G401 (cell line): ENCODE measurements around the gene AUTS2. TPM values are rescaled to one million over a fixed set of nuclear protein-coding genes. Genes with fewer than 3 reads are reported as not detected.
A peak's percentile ranks its signal among the peaks of the same experiment; 100 is the strongest.
"Not testable (repeated sequence)": the region's sequence is repeated elsewhere in the genome, so short reads cannot be mapped to it uniquely, and the experiment has no call there.

ENCODE experiments used
- DNase-seq: peaks from one replicate; pipeline ENCODE4 v3.0.0-alpha.2; 2015; ENCODE audit warnings: low spot score
- in situ Hi-C: cut with HindIII; loops from 2 replicates; pipeline ENCODE4 v1.10.0; 2016; ENCODE audit warnings: low sequenced_read_pairs, mixed read lengths
- total RNA-seq: library from RNA; depleted of rRNA; stranded (reverse); fragments of >200 nt; shearing (Covaris generic); gene quantifications from 2 replicates; pipeline ENCODE4 v1.2.3, GENCODE V29; 2014

Gene AUTS2
- total RNA-seq, 1 experiment from 2014 or later: 4.4 TPM

DNA sequence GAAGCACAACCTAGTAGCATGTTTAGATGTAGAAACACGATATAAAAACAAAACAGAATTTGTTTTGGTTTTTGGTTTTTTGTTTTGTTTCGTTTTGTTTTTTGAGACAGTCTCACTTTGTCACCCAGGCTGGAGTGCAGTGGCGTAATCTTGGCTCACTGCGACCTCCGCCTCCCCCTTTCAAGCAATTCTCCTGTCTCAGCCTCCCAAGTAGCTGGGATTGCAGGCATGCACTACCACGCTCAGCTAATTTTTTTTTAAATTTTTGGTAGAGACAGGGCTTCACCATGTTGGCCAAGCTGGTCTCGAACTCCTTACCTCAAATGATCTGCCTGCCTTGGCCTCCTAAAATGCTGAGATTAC is 1050.2 kb downstream of the AUTS2 start:
- in situ Hi-C loops: not testable (repeated sequence)

GRCh38 chr7:70649323-70649722 is 1051.0 kb downstream of the AUTS2 start:
- in situ Hi-C loops: no loop called here
- no peak for DNase-seq

More for the DNA sequence above, 1050.2 kb downstream of the AUTS2 start:
- DNase-seq: not testable (repeated sequence)

- in situ Hi-C loops: no loop called here
- DNase-seq: no peak
Measured at GRCh38 chr7:70654146-70654545, 1055.9 kb downstream of the AUTS2 start.

- peak; percentile 19 for DNase-seq
- in situ Hi-C loops: no loop called here
Measured at GRCh38 chr7:70654979-70655378, 1056.7 kb downstream of the AUTS2 start.

- DNase-seq: no peak
- in situ Hi-C loops: no loop called here
Measured at GRCh38 chr7:70655694-70656093, 1057.4 kb downstream of the AUTS2 start.

DNA sequence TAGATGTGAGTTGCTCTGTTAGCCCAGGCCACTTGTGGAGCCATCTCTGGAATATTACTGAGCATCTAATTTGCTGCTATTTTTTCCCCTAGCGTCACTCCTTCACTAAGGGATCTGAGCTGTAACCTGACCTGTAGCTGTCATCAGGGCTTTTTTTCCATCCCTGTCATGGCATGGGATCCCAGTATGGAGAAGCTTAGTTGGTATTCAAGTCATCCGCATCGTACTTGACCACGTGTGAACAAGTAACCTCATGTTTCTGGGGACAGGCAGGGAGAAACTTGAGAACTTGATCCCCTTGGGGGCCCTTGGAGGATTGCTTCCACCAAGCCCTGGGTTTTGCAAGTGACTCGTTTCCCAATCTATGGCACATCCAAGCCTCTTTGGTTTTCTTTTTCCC is 1059.3 kb downstream of the AUTS2 start:
- in situ Hi-C loops: no loop called here
- DNase-seq: no peak

DNA sequence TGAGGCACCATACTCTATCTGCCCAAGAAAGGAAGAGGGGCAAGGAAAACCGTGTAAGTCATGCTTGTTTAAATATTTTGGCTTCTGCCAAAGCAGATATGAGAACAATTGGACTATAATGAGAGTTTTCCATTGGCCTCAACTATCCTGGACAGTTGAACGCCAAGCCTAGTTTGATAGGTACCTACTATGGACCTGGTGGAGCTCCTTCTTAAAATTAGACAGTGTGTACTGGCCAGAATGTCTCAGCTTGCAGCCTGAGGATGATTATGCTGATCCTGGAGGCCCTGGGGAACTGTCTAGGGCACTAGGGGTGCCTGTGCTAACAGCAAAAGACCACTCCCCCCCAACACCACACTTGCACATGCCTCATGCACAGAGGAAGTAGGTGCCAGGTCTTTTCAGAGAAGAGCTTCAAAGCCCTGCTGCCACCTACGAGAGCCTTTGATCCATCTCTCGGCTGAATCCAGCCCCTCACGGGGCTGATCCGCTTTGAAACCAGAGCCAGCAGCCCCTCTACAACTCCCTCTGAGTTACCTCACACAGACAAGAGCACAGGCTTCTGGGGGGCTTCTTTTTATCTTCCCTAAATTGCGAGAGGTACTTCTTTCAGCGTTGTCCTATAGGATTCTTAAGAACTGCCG is 1059.8 kb downstream of the AUTS2 start:
- in situ Hi-C loops: no loop called here
- no peak for DNase-seq

DNA sequence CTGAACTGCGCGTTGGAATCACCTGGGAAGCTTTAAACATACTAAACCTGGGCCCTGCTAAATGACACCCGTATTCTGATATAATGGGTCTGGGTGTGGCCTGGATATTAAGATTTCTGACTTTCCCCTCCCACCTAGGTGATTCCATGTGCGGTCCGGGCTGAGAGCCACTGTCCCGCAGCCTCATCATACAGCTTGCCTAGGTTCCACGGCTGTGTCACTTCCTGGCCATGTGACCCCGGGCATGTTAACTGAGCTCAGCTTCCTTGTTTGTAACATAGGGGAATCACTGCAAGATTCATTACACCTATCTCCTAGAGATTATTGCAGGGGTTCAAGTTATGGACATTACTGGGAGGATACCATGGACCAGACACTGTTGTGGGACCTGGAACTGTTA is 1061.0 kb downstream of the AUTS2 start:
- no peak for DNase-seq
- in situ Hi-C loops: no loop called here

DNA sequence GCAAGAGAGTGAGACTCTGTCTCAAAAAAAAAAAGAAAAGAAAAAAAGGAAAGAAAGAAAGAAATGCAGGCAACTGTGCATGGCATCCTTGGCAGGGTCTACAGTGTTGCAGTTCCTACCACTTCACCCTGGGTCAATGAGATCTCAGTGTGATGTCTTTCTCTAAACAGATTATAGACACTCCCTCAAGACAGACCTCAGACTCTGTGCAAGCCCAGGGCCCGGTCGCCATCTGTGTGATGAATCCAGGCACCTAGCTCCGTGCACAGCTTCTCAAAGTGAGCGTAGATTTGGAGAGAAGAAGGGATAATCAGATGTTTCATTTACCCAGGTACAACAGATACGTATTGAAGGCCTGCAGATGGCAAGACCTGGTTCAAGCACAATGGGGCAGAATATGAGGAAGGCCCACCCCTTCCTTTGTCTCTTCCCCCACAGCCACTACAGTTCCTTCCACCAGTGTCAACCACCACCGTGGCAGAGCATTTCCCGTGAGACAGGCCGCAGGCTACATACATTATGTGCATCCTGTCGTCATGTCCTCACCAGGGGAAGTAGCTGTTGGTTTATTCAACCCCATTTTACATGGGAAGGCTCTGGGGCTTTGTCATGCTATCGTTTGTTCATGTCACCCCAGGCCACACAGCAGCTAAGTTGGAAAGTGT is 1062.0 kb downstream of the AUTS2 start:
- no peak for DNase-seq
- in situ Hi-C loops: no loop called here

GRCh38 chr7:70660819-70661191 is 1062.5 kb downstream of the AUTS2 start:
- DNase-seq: no peak
- in situ Hi-C loops: no loop called here

GRCh38 chr7:70663680-70664079 is 1065.4 kb downstream of the AUTS2 start:
- DNase-seq: no peak
- in situ Hi-C loops: no loop called here

GRCh38 chr7:70665997-70666396 is 1067.7 kb downstream of the AUTS2 start:
- in situ Hi-C loops: no loop called here
- DNase-seq: no peak

DNA sequence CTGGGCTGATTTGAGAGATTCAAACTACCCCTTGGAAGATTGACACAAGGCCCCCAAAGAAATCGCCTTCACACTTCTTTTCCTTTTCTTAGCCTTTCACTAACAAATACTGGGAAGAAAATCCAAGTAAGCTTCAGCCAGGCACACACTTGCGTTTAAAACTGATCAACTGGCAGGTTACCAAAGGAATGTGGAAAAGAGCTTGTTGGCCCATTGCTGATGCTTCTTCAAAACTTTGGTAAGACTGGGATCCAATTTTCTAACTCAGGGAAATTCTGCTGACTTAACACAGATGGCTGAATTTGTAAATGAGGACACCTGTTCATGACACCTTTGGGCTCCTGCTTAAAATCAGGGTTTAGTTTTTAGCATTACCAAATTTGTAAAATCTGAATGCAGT is 1069.1 kb downstream of the AUTS2 start:
- DNase-seq: no peak
- in situ Hi-C loops: no loop called here

- DNase-seq: no peak
- in situ Hi-C loops: no loop called here
Measured at GRCh38 chr7:70668606-70669358, 1070.5 kb downstream of the AUTS2 start.

DNA sequence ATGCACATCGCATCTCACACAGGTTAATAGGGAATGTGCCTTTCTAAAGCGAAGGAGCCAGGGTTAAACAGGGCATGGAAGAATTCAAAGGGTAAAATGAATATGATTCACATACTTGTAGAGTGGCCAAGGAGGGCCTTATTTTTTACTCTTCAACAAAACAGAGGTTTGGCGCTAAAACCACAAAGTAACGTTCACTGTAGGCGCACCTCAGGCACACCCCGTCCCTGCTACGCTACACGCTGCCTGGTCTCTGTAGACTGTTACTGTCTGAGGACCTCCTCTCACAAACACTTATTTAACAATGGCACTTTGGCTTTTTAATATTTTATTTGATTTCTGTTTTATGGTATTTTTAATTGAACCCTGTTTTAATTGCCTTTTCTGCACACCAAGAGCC is 1071.6 kb downstream of the AUTS2 start:
- in situ Hi-C loops: no loop called here
- no peak for DNase-seq

- in situ Hi-C loops: no loop called here
- no peak for DNase-seq
Measured at GRCh38 chr7:70670288-70670687, 1072.0 kb downstream of the AUTS2 start.

- no peak for DNase-seq
- in situ Hi-C loops: no loop called here
Measured at GRCh38 chr7:70673778-70674570, 1075.7 kb downstream of the AUTS2 start.

- in situ Hi-C loops: no loop called here
- no peak for DNase-seq
Measured at GRCh38 chr7:70674571-70675010, 1076.3 kb downstream of the AUTS2 start.

DNA sequence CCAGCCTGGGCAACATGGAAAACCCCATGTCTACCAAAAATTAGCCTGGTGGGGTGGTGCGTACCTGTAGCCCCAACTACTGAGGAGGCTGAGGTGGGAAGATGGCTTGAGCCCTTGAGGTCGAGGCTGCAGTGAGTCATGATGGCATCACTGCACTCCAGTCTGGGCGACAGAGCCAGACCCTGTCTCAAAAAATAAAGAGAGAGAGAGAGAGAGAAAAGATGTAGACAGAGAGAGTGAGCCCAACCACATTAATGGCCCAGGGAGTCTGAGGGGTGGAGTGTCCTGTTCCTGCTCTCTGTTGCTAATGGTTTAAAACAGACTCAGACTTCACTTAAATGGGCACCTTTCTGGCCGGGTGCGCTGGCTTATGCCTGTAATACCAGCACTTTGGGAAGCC is 1078.0 kb downstream of the AUTS2 start:
- in situ Hi-C loops: no loop called here
- DNase-seq: no peak
